Uterus (tissue), 4 donors: ENCODE results near the gene MINK1. TPM values are rescaled to one million over a fixed set of nuclear protein-coding genes. Genes with fewer than 3 reads are reported as not detected.

Source experiments
- DNase-seq, 2 donors: peaks; one replicate each; pipeline ENCODE4 v3.0.0-alpha.2; 2019 to 2020
- H3K27ac ChIP-seq, 2 donors: fragments of 200-600 bp; sonication (generic); 1 replicate in 1 of 2; 2 replicates in 1 of 2; pipeline ENCODE4 v1.5.1; 2016 to 2018
- H3K27me3 ChIP-seq, 2 donors: fragments of 200-600 bp; sonication (generic); one replicate each; pipeline ENCODE4 v1.5.1; 2018 to 2019; ENCODE audit warnings: control low read depth in 1 of 2
- H3K36me3 ChIP-seq, 2 donors: fragments of 200-600 bp; sonication (generic); one replicate each; pipeline ENCODE4 v1.5.1; 2019; ENCODE audit warnings: control low read depth in 1 of 2
- H3K4me1 ChIP-seq, 2 donors: fragments of 200-600 bp; sonication (generic); one replicate each; pipeline ENCODE4 v1.5.1; 2018 to 2019; ENCODE audit warnings: control low read depth in 1 of 2
- H3K4me3 ChIP-seq, 2 donors: fragments of 200-600 bp; sonication (generic); 1 replicate in 1 of 2; 2 replicates in 1 of 2; pipeline ENCODE4 v1.5.1; 2018 to 2019; ENCODE audit warnings: mild to moderate bottlenecking in 1 of 2
- H3K9me3 ChIP-seq, 2 donors: fragments of 200-600 bp; sonication (generic); one replicate each; pipeline ENCODE4 v1.5.1; 2019; ENCODE audit warnings: control low read depth in 1 of 2
- POLR2A ChIP-seq, 2 donors: fragments of 450-650 bp; IDR thresholded peaks; one replicate each; pipeline ENCODE4 v1.6.1; 2016; ENCODE audit warnings: antibody characterized with exemption in 2 of 2, mild to moderate bottlenecking in 1 of 2, moderate library complexity in 1 of 2
- intact Hi-C: fragments of 100-400 bp; cut with DNase I; formaldehyde crosslinking; loops from one replicate; pipeline ENCODE4 v1.15.1; 2023; ENCODE audit warnings: low total_unique reads
- total RNA-seq, 4 donors: library from RNA; depleted of rRNA in 3 of 4; stranded (reverse); fragments of >200 nt in 3 of 4; gene quantifications; one replicate each; pipeline versions ENCODE4 v1.1.0 to v1.2.4, GENCODE V29; 2014 to 2023
- TF ChIP-seq, protein P1 (sequence below), 4 experiments: fragments of 200-600 bp in 2 of 4; fragments of 450-650 bp in 2 of 4; sonication (generic) in 2 of 4; IDR thresholded peaks; one replicate each; pipeline ENCODE4 v1.5.1; 2016 to 2019; ENCODE audit warnings: antibody characterized with exemption in 4 of 4, mild to moderate bottlenecking in 2 of 4, moderate library complexity in 1 of 4
- donor health status: DM: yes; HTN: yes; CAD: no.

MINK1 gene
- total RNA-seq, 4 donors from 2014 or later = 17.9 to 99.2 (median 27.9) TPM

DNA sequence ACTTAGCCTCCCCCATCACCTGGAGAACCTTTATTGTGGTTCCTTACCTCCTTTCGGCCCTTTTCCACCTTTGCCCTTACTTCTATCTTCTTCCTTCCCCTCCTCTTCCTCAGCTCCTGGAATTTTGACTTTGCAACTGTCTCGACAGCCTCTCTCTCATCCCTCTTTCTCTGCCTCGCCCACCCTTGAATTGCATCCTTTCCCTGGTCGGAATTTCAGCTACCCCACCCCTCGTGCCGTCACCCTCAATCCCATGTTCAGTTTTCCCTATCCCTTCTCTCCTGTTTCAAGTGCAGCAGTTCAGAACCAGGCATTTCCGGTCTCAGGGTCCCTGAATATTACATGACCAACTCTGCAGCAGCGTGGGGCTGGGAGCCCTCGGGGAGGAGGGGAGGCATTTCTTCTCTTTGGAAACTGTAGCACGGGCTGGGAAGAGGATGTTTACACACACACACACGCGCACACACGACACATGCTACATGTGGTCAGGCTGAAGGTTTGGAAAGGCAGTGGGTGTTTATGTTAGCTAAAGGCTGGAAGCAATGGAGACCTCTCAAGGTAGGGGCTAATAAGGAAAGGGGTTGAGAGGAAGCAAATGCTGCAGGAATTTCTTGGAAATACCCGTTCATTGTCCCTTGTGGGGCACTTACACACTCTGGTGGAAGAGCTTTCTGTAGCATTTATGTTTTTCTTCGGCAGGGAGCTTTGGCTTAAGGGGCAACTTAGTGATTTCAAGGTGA lies 971 bp downstream of the MINK1 start:
- no peaks in the 10 kb centered on the region for H3K36me3 ChIP-seq
- intact Hi-C loops = no loop called here
- peak overlapping the region; percentile 78 to 81 for H3K4me3 ChIP-seq
- no peaks in the 10 kb centered on the region for H3K9me3 ChIP-seq
- peak overlapping the region; percentile 82 to 83 for H3K27ac ChIP-seq
- H3K4me1 ChIP-seq = peaks cover 0 to 4% of the 10 kb centered on the region in 2 donors
- no peak for DNase-seq
- TF ChIP-seq, protein P1, sequence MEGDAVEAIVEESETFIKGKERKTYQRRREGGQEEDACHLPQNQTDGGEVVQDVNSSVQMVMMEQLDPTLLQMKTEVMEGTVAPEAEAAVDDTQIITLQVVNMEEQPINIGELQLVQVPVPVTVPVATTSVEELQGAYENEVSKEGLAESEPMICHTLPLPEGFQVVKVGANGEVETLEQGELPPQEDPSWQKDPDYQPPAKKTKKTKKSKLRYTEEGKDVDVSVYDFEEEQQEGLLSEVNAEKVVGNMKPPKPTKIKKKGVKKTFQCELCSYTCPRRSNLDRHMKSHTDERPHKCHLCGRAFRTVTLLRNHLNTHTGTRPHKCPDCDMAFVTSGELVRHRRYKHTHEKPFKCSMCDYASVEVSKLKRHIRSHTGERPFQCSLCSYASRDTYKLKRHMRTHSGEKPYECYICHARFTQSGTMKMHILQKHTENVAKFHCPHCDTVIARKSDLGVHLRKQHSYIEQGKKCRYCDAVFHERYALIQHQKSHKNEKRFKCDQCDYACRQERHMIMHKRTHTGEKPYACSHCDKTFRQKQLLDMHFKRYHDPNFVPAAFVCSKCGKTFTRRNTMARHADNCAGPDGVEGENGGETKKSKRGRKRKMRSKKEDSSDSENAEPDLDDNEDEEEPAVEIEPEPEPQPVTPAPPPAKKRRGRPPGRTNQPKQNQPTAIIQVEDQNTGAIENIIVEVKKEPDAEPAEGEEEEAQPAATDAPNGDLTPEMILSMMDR (IDR thresholded peaks at IDR 0.05) = no peak
- no peak for TF ChIP-seq POLR2A (IDR thresholded peaks at IDR 0.05)
- H3K27me3 ChIP-seq = no peaks in the 10 kb centered on the region

DNA sequence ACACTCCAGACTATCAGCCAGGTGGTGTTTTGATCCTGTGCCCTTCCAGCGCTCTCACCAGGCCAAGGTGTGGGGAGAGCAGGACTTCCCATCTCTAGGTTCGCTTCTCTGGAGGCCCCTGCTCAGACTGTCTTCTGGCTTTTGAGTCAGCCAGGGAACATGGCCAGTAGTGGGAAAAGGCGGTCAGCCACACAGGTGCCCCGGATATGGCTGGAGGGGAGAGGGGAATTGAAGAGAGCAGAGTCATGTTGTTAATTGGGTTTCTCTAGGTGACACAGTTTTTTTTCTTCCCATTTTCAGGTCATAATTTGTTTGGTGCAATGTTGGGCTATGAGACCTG lies 1.5 kb downstream of the MINK1 start:
- intact Hi-C loops = no loop called here
- no peaks in the 10 kb centered on the region for H3K36me3 ChIP-seq

DNA sequence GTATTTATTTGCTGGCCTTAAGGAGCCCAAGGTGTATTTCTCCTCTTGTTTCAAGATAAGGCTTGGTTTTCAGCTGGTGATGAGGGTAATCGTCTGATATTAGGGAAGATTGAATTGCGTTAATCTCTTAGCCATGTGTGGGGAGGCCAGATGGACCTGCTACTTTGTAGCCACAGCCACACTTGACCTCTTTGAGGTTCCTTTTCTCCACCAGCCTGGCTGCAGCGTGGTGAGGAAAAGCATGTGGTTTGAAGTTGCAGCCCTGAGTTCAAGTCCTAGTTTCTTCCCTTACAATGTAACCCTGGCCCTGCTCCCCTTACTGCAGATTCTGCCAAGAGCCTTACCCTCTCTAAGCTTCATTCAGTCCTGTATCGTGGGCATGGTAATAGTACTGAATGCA lies 3.1 kb downstream of the MINK1 start:
- Histone ChIP-seq H3K4me3 (no peak overlapping the region), H3K4me1 (peaks cover 0 to 4% of the 10 kb centered on the region in 2 donors), H3K36me3 (no peaks in the 10 kb centered on the region), H3K27me3 (no peaks in the 10 kb centered on the region), H3K27ac (no peak overlapping the region), H3K9me3 (no peaks in the 10 kb centered on the region)
- intact Hi-C loops = no loop called here
- no peak for TF ChIP-seq POLR2A (IDR thresholded peaks at IDR 0.05)
- TF ChIP-seq, protein P1 (IDR thresholded peaks at IDR 0.05) = no peak
- no peak for DNase-seq

More for the DNA sequence above, 1.5 kb downstream of the MINK1 start:
- Histone ChIP-seq H3K27me3 (no peaks in the 10 kb centered on the region), H3K4me3 (peak overlapping the region in 1 of 2 donors; percentile 81), H3K9me3 (no peaks in the 10 kb centered on the region), H3K27ac (peak overlapping the region; percentile 82 to 83), H3K4me1 (peaks cover 0 to 4% of the 10 kb centered on the region in 2 donors)
- TF ChIP-seq, protein P1 (IDR thresholded peaks at IDR 0.05) = no peak
- TF ChIP-seq POLR2A (IDR thresholded peaks at IDR 0.05) = no peak
- no peak for DNase-seq

DNA sequence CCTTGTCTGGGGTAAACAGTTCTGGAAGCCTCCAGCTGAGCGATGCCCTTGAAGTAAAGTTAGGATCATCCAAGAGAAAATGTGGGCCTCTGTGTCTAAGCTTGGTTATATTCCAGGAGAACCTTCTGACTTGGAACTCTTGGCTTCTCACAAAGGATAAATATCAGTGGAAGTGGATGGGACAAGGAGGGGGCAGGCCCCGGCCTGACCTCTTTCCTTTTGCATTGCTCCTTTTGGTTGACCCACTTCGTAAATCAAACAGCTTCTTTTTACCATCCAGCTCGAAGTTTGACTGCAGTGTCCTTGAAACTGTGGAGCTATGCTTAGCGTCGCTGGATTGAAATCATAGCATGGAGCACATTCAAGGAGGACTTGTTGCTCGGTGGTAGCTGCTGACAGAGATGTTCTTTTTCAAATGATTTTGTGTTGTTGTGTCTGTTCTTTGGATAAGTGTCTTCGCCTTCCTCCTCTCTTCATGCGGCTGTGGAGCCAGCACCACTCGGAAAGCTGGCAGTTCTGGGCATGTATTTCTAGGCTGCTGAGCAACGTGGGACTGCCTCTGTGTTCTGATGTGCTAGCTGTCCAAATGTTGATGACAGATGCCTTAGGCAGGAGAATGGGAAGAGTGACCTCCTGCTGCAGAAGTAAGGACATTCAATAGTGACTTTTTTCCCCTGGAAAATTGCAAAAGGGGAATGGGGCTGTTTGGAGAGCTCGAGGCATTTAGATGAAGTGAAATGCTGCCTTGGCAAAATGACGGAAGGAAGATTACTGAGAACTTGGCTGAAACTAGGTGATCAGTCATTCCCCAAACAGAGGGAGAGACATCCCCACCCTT lies 4.5 kb downstream of the MINK1 start:
- no peaks in the 10 kb centered on the region for H3K9me3 ChIP-seq
- peaks cover 0 to 4% of the 10 kb centered on the region in 2 donors for H3K4me1 ChIP-seq
- no peaks in the 10 kb centered on the region for H3K36me3 ChIP-seq
- TF ChIP-seq POLR2A (IDR thresholded peaks at IDR 0.05) = no peak
- TF ChIP-seq, protein P1 (IDR thresholded peaks at IDR 0.05) = no peak
- no peaks in the 10 kb centered on the region for H3K27me3 ChIP-seq
- H3K27ac ChIP-seq = no peak overlapping the region
- no peak for DNase-seq
- no peak overlapping the region for H3K4me3 ChIP-seq
- intact Hi-C loops = no loop called here

DNA sequence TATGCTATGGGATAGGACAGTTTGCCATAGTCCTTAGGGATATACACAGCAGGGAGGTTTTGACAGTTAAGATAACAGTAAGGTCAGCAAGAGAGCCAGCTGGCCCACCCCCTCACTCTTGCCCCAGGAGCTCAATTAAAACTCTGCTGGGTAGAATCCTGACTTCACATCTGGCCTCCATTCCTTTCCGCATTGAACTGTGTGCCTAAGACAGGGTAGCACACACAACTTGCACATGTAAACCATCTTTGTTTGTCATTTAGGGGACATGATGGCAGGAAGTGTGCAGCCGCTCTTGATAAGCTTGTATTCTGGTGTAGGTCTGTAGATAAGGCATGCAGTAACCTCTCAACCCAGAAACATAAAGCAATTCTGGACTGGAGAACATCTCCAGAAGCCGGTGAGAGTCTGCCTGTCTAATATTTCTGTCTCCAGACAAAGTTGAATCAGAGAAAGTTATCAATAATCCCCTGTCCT lies 5.2 kb downstream of the MINK1 start:
- H3K9me3 ChIP-seq = no peaks in the 10 kb centered on the region
- H3K27ac ChIP-seq = no peak overlapping the region
- TF ChIP-seq, protein P1 (IDR thresholded peaks at IDR 0.05) = no peak
- no peak for TF ChIP-seq POLR2A (IDR thresholded peaks at IDR 0.05)
- DNase-seq = no peak
- H3K36me3 ChIP-seq = no peaks in the 10 kb centered on the region
- peaks cover 0 to 4% of the 10 kb centered on the region in 2 donors for H3K4me1 ChIP-seq
- no peak overlapping the region for H3K4me3 ChIP-seq
- intact Hi-C loops = no loop called here
- H3K27me3 ChIP-seq = no peaks in the 10 kb centered on the region
